8988T (cell line): Measurements from ENCODE around the gene METTL13.

Source experiments
- DNase-seq: peaks from one replicate; pipeline ENCODE4 v3.0.0; 2011

Gene METTL13, protein sequence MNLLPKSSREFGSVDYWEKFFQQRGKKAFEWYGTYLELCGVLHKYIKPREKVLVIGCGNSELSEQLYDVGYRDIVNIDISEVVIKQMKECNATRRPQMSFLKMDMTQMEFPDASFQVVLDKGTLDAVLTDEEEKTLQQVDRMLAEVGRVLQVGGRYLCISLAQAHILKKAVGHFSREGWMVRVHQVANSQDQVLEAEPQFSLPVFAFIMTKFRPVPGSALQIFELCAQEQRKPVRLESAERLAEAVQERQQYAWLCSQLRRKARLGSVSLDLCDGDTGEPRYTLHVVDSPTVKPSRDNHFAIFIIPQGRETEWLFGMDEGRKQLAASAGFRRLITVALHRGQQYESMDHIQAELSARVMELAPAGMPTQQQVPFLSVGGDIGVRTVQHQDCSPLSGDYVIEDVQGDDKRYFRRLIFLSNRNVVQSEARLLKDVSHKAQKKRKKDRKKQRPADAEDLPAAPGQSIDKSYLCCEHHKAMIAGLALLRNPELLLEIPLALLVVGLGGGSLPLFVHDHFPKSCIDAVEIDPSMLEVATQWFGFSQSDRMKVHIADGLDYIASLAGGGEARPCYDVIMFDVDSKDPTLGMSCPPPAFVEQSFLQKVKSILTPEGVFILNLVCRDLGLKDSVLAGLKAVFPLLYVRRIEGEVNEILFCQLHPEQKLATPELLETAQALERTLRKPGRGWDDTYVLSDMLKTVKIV

DNA sequence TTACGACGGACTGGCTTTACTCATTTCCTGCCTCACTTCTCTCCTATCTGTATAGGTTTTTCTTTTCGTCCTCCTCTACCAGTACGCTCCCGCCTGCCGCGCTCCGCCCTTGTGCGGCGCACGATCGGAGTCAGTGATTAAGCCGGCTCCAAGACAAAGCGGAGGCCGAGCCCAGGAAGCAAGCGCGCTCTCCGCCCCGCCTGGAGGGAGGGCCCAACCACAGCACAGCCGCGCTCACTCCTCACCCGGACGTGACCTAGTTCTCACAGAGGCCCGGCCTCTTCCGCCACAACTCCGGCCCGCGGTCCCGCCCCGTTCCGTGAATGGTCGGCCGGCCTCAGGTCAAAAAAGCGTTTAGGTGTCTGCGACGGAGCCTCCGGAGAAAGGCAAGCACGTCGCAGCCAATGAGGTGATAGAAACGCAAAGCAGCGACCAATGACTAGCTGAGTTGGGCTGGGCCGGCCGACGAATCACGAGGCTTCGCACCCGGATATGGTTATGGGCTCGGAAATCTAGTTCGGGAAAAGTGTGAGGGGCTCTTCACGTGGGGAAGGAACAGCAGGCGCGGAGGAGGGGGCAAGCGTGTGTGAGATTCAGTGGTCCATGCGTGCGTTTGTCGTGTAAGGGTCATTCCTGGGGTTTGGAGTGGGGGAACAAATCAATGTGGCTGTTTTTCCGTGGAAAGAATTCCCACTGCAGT lies at the start of gene METTL13:
Gene METTL13 (plus strand): TSS at position 485 of the 700 bp plus-strand sequence. CDS start 308 bp downstream, outside the sequence.
- peak; percentile 89 for DNase-seq

DNA sequence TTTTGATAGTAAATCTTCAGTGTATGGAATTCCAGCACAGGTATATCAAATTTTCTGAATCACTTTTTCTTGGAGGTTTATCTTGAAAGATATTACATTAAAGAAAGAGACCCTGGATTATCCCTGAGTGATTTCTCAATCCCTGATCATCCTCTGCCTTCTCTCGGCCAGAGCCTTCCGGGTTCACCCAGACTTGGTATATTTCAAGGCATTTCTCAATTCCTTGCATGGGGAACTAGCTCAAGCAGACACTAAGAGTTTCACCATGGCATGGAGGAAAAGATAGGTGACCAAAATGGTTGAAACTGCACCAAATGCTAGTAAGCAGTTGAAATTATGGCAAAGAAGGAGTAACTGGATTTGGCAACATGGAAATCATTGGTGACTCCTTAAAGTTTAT lies 45.3 kb upstream of the METTL13 start:
- no peak for DNase-seq

GRCh38 chr1:171738911-171739310 lies 42.5 kb upstream of the METTL13 start:
- DNase-seq, result no peak

DNA sequence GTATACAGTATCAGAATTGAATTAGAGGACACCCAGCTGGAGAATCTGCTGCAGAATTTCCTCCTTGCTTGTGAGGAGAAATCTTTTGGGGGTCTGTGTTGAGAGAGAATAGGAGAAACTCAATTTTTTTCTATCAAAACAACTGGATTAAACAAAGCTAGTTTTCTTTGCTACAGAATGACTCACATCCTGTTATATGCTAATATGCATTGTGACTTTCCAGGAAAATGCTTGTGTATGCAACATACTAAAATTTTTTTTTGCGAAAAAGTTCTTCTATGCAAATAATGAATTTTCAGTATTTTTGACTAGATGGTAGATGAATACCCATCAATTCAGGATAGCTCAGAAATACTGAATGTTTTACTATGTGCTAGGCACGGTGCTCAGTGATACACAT lies 41.8 kb upstream of the METTL13 start:
- no peak for DNase-seq

GRCh38 chr1:171740356-171740863 lies 41.0 kb upstream of the METTL13 start:
- DNase-seq, result no peak

DNA sequence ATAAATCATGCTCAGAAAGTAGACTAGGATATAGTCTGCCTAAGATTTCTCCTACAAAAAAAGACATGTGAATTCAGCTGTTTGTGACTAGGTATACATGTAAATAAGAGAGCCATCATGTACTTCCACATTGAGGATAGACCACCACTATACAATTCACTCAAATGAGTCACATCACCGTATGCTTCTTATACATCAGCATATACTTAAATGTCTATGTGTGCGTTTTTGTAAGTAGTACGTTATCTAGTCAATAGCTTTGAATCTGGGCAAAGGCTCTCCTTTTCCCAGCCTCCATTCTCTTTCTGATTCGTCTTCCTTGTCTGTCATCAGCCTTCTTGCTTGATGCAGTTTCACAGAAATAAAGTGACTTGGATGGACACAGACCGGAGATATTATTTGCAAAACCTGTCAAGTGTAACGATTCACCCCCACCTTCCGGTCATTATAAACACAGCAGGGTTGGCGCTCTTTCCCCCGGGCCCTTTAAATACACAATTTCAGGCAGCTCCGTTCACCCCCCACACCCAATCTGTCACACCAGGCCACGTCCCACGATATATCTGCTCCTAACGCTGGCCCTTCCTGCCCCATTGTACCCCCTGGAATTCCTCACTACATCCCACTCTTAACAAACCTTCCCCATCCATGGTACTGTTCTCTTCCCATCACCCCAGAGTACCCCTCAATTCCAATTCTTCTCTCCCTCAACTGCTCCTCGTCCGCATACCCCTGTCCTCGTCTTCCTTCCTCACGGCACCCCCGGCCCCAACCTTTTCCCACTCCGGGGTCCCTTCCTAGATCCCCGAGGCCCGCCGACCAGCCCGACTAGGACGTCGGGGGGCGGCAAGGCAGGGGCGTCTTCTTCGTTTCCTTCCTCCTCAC lies 40.2 kb upstream of the METTL13 start:
- no peak for DNase-seq

DNA sequence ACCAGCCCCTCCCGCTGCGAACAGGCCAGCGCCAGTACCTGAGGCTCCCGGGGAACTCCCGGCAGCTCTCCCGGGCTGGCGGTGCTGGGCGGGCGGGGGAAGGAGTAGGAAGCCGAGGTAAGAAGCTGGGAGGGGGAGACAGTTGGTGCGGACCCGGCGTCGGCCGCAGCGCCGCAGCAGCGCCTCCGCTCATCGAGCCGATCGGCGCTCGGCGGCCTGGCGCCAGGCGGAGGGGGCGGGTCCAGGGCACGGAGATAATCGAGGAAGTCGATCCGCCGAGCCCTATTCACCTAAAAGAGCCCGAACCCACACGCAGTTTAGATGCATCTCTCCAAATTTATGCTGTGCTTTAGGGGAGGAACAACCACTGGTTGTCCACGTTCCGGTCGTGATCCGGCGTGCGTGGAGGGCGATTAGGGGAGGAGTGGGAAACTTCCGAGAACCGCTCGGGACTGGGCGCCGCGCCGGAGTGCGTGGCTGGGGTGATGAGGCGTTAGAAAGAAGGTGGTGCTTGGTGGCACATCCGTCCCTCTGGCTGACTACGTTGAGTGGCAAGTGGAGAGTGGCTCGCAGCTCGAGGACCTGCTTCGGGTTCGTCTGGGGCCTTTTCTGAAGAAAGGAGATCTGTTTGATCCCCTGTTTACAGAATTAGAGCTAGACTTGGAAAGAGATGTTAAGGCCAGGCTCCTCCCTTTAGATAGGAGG lies 39.4 kb upstream of the METTL13 start, which contains the start of gene VAMP4:
Gene VAMP4 (minus strand): TSS at position 194 of the 705 bp plus-strand sequence. CDS start 3,651 bp downstream, outside the sequence.
- peak; percentile 35 for DNase-seq

GRCh38 chr1:171742577-171742922 lies 38.9 kb upstream of the METTL13 start:
- DNase-seq, result no peak

GRCh38 chr1:171743081-171743870 lies 38.2 kb upstream of the METTL13 start:
- DNase-seq, result no peak

DNA sequence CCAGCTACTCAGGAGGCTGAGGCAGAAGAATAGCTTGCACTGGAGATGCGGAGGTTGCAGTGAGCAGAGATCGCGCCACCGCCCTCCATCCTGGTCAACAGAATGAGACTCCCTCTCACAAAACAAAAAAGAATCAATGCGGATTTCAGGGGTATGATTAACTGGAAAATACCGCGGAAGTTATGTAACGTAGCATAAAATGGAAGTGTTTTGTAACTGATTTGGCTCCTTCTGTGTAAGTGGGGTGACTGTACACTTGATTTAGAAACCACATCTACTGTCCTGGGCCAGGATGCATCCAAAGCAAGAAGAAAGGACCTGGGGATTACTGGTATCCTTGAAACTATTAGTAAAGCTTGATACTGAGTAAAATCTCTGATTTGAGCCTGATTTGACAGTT lies 36.5 kb upstream of the METTL13 start:
- DNase-seq, result no peak

- DNase-seq, result no peak
Observed at GRCh38 chr1:171748651-171749050, 32.8 kb upstream of the METTL13 start.

- DNase-seq, result no peak
Observed at GRCh38 chr1:171751221-171751620, 30.2 kb upstream of the METTL13 start.

GRCh38 chr1:171753182-171753581 lies 28.3 kb upstream of the METTL13 start:
- DNase-seq, result no peak

DNA sequence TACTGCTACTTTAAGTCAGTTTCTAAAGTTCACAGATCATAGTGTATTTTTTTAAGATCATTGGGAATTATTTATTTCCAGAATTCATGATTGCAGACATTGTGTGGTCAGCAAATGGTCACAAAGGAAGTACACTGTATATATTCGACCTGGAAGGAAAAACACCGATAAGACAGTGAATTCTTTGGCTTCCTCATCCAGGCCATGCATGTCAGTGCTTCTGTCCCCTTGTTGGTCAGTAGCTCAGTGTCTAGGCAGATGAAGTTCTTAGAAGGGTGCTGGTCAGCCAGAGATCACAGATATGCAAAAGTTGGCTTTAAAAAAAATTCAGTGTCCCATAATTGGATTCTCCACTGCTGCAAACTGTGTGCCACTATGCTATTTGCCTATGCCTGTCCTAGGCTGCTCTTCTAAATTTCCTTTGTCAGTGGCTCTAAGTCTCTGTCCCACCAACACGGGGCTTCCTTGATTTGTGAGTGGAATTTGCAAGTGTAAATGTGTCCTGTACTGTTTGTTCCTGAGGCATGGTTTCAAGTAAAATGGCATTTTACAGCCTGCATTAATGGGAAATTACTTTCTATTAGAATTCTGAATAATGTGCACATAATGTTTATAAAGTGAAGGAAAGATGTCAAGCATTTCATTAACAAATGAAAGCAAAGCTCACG lies 27.6 kb upstream of the METTL13 start:
- DNase-seq, result no peak

GRCh38 chr1:171754353-171754705 lies 27.1 kb upstream of the METTL13 start:
- DNase-seq, result no peak

GRCh38 chr1:171754971-171755370 lies 26.5 kb upstream of the METTL13 start:
- DNase-seq, result no peak

- DNase-seq, result no peak
Observed at GRCh38 chr1:171756856-171757255, 24.6 kb upstream of the METTL13 start.

DNA sequence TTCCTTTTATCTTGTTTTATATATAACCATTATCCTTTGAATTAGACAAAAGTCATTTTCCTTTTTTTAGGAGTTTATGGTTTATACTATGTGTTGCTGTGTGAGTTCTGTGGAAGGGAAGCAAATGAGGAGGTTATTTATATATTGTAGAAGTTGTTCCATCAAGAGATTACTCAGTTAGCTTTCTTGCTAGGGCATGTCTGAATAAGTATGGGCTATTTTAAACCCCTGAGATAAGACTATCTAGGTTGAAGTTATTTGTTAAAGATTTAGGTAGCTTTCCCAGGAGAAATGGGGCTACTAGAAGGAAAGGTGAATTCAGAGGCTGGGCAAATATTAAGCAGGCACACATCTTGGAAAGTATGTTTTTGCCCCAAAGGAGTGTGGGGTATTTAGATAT lies 23.4 kb upstream of the METTL13 start:
- no peak for DNase-seq

GRCh38 chr1:171762143-171762563 lies 19.3 kb upstream of the METTL13 start:
- no peak for DNase-seq

GRCh38 chr1:171763764-171764163 lies 17.7 kb upstream of the METTL13 start:
- DNase-seq, result no peak
